ENCODE data around the gene UNC119B. TPM values are rescaled to one million over a fixed set of nuclear protein-coding genes. Genes with fewer than 3 reads are reported as not detected.

UNC119B gene
- total RNA-seq, 1 donor from 2014 or later, result 20.6 TPM

DNA sequence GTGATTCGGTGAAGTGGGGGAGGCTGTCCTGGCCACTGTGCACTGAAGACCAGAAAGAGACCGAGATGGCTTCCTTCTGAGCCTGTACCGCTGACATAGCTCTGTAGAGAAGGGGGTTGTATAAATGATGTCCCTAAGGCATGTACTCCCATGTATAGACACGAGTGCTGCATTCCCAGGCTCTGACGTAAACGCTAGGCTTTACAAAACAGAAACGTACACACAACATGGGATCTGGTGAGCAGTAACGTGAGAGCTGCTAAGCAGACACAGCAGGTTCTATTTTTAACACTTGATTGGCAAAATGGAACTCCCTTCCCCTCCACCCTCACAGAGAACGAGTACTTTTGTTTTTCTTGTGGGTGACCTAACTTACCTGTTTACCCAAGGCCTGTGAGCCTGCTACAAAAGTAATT lies 51.3 kb downstream of the UNC119B start:
- intact Hi-C loops (cut with micrococcal nuclease), result loop anchor here (10.0 kb wide), 1 partner anchor 213 kb away; the partner anchor contains the start of gene HNF1A

GRCh38 chr12:120762086-120762485 lies 51.8 kb downstream of the UNC119B start:
- intact Hi-C loops (cut with micrococcal nuclease), result loop anchor here (10.0 kb wide), 1 partner anchor 213 kb away; the partner anchor contains the start of gene HNF1A

DNA sequence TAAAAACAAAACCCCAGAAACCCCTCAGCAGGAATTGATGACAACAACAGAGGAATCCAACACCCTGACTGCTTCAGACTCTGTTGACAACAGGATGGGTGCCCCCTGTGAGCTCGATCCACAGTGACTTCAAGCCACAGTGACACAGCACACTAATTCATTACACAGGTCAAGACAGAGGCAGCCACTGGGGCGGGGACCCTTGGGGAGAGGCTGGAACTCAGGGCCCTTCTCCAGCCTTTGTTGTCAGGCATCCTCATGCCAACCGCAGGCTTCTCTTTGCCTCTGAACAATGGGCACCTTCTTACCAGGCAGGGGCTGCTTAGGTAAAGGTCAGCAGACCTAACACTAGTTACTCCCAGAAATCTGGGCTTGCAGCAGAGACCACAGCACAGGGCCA lies 53.0 kb downstream of the UNC119B start:
- intact Hi-C loops (cut with micrococcal nuclease), result loop anchor here (10.0 kb wide), 1 partner anchor 212 kb away; the partner anchor contains the start of gene HNF1A

DNA sequence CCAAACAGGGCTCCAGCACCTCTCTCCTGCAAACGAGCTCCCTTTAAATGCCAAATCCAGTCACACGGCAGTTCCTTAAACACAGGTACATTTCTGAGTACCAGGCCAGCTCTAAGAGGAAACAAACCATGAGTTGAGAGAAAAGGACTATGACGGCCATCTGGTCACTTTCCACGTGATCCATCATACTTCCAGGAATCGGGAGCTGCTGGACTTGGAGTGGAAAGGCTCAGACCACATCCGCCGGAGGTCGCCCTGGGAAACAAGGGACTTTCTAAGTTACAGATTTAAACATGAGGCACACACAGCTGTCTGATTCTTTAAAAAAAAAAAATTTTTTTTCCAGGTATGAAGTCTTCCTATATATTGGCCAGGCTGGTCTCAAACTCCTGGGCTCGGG lies 54.6 kb downstream of the UNC119B start:
- intact Hi-C loops (cut with micrococcal nuclease), result loop anchor here (10.0 kb wide), 1 partner anchor 210 kb away; the partner anchor contains the start of gene HNF1A

- intact Hi-C loops (cut with micrococcal nuclease), result loop anchor here (10.0 kb wide), 1 partner anchor 208 kb away; the partner anchor contains the start of gene HNF1A
These were observed 56.3 kb downstream of the UNC119B start for GRCh38 chr12:120766566-120766965.

DNA sequence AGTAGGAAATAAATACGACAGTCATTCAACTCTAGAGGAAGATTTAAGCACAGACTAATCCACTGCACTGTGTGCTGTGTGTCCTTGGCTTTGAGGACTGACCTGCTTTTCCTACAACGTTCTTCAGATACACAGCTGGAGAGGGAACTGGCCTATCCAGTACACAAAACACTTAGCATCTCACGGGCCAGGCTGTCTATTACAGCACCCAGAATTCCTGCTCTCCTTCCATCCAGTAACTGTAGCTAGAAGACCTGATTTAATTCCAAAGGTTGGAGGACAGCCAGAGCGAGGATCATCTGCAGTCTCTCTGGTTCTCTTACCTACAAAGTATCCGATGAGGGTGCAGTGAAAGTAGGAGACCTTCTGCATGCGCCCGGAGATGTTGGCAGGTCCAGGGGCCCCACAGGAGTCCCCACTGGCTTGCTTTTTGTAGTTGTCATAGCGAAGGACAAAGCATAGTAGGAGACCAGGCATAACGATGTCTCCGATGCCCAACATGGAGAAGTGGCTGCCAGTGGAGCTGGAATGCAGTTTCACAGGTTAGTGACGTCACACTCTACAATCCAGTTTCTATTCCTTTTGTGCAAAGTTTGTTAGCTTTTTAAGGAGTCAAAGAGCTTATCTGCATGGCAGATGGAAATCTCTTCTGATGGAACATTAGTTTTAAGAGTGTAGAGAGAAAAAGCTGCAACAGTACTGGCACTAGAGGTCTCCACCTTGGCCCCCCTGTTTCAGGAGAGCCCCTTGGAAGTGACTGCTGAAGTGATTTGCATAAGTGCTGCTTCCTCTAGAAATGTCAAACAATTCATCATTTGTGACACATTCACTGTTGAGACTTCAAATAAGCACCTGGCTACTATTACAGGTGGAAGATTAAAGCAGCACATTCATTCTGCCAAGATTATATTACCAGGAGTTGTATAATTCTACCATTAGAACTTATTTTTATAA lies 57.1 kb downstream of the UNC119B start:
- intact Hi-C loops (cut with micrococcal nuclease), result loop anchor here (10.0 kb wide), 1 partner anchor 207 kb away; the partner anchor contains the start of gene HNF1A

- intact Hi-C loops (cut with micrococcal nuclease), result no loop called here
These were observed 60.8 kb downstream of the UNC119B start for GRCh38 chr12:120771097-120771496.

Other genes with a start within 250 kb of the UNC119B start
- 182 and 184 TPM in 2 replicates for gene SRSF9, start 240.7 kb upstream of the UNC119B start, total RNA-seq
- gene DYNLL1, start 214.3 kb upstream of the UNC119B start, total RNA-seq, result 331 and 341 TPM in 2 replicates
- gene COQ5, start 181.3 kb upstream of the UNC119B start, total RNA-seq, result 26.3 and 29.0 TPM in 2 replicates
- 172 and 187 TPM in 2 replicates for gene RNF10, start 176.1 kb upstream of the UNC119B start, total RNA-seq
- 65.7 and 67.6 TPM in 2 replicates for gene POP5, start 129.1 kb upstream of the UNC119B start, total RNA-seq
- gene CABP1, start 69.8 kb upstream of the UNC119B start, total RNA-seq, result 0.29 and 0.32 TPM in 2 replicates
- 129 TPM in 2 replicates for gene MLEC, start 23.3 kb upstream of the UNC119B start, total RNA-seq
- gene ACADS, start 15.4 kb downstream of the UNC119B start, total RNA-seq, result 12.6 and 13.7 TPM in 2 replicates
- 30.2 and 32.7 TPM in 2 replicates for gene SPPL3, start 193.9 kb downstream of the UNC119B start, total RNA-seq